RWPE2 (cell line): ENCODE data around the gene CEBPA.

Source experiments
- ATAC-seq: fragments of 200-7000 bp; cut with Tn5 transposase; 3 replicates; pipeline ENCODE4 v1.9.1; 2021; ENCODE audit warnings: low read depth
- DNase-seq: peaks from one replicate; pipeline ENCODE4 v3.0.0-alpha.2; 2020; ENCODE audit warnings: low spot score
- H3K27ac ChIP-seq: fragments of 450-650 bp; 2 replicates; pipeline ENCODE4 v1.5.1; 2017; ENCODE audit warnings: mild to moderate bottlenecking; ENCODE audit not compliant: poor library complexity, severe bottlenecking
- H3K27me3 ChIP-seq: fragments of 250-450 bp; sonication (Bioruptor Pico); 2 replicates; pipeline ENCODE4 v1.5.1; 2021; ENCODE audit warnings: mild to moderate bottlenecking, moderate library complexity; ENCODE audit not compliant: insufficient read depth, poor library complexity, severe bottlenecking
- H3K36me3 ChIP-seq: fragments of 250-450 bp; sonication (Bioruptor Pico); 2 replicates; pipeline ENCODE4 v1.5.1; 2020; ENCODE audit warnings: low read depth, mild to moderate bottlenecking, moderate library complexity
- H3K4me1 ChIP-seq: fragments of 250-450 bp; sonication (Bioruptor Pico); 2 replicates; pipeline ENCODE4 v1.5.1; 2021; ENCODE audit warnings: mild to moderate bottlenecking, moderate library complexity; ENCODE audit not compliant: insufficient read depth, poor library complexity, severe bottlenecking
- H3K4me3 ChIP-seq: fragments of 250-450 bp; sonication (Bioruptor Pico); 2 replicates; pipeline ENCODE4 v1.5.1; 2021; ENCODE audit warnings: mild to moderate bottlenecking, moderate library complexity; ENCODE audit not compliant: severe bottlenecking
- H3K9me3 ChIP-seq: fragments of 250-450 bp; sonication (Bioruptor Pico); 2 replicates; pipeline ENCODE4 v1.5.1; 2021; ENCODE audit warnings: mild to moderate bottlenecking, moderate library complexity; ENCODE audit not compliant: severe bottlenecking
- CTCF ChIP-seq: fragments of 450-650 bp; IDR thresholded peaks from one replicate; pipeline ENCODE4 v1.5.1; 2017; ENCODE audit warnings: mild to moderate bottlenecking, moderate library complexity; ENCODE audit not compliant: poor library complexity, severe bottlenecking

Gene CEBPA

DNA sequence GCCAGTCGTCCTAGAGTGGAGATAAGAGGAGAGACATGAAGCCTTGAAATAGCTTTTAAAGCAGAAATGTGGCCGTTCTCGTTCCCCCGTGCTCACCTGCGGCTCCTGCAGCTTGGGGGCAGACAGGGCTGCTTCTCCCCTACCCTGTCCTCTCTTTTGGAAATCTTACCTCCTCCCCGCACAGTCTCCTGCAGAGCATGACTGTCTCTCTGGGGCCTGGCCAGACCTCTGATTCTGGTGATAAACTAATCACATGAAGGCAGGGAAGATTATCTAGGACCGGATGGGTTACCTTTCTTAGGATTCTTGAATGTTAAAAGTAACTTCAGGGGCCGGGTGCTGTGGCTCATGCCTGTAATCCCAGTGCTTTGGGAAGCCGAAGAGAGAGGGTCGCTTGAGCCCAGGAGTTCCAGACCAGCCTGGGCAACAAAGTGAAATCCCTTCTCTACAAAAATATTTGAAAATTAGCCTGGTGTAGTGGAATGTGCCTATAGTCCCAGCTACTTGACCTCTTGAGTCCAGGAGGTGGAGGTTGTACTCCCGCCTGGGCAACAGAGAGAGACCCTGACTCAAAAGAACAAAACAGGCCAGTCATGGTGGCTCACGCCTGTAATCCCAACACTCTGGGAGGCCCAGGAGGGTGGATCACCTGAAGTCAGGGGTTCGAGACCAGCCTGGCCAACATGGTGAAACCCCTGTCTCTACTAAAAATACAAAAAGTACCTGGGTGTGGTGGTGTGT lies 8.1 kb downstream of the CEBPA start:
- H3K27ac ChIP-seq: peak overlapping the region; percentile 66
- no peak overlapping the region for H3K4me3 ChIP-seq

GRCh38 chr19:33293255-33294057 lies 8.9 kb downstream of the CEBPA start:
- H3K27ac ChIP-seq: peak overlapping the region; percentile 66
- peak; percentile 79 for ATAC-seq

More for the DNA sequence above, 8.1 kb downstream of the CEBPA start:
- DNase-seq: no peak
- H3K36me3 ChIP-seq: no peaks in the 10 kb centered on the region
- H3K27me3 ChIP-seq: no peaks in the 10 kb centered on the region
- peaks cover under 1% of the 10 kb centered on the region for H3K9me3 ChIP-seq
- no peak for ATAC-seq
- no peak for TF ChIP-seq CTCF
- H3K4me1 ChIP-seq: peaks cover 49% of the 10 kb centered on the region

GRCh38 chr19:33292595-33293254 lies 9.6 kb downstream of the CEBPA start:
- Histone ChIP-seq H3K4me1 (peaks cover 34% of the 10 kb centered on the region), H3K27ac (peak overlapping the region; percentile 66)
- no peak for DNase-seq

More at GRCh38 chr19:33293255-33294057, 8.9 kb downstream of the CEBPA start:
- Histone ChIP-seq H3K4me3 (no peak overlapping the region), H3K27me3 (no peaks in the 10 kb centered on the region), H3K4me1 (peaks cover 41% of the 10 kb centered on the region), H3K36me3 (no peaks in the 10 kb centered on the region), H3K9me3 (peaks cover 8% of the 10 kb centered on the region)
- TF ChIP-seq CTCF: peak; percentile 9
- peak; percentile 51 for DNase-seq

More at GRCh38 chr19:33292595-33293254, 9.6 kb downstream of the CEBPA start:
- no peak overlapping the region for H3K4me3 ChIP-seq
- ATAC-seq: peak; percentile 33
- H3K36me3 ChIP-seq: no peaks in the 10 kb centered on the region
- no peak for TF ChIP-seq CTCF
- no peaks in the 10 kb centered on the region for H3K27me3 ChIP-seq
- H3K9me3 ChIP-seq: peaks cover 12% of the 10 kb centered on the region
